WTC11 (cell line): ENCODE data around the gene CXCL5. TPM values are rescaled to one million over a fixed set of nuclear protein-coding genes. Genes with fewer than 3 reads are reported as not detected.

Experiments
- ATAC-seq: fragments of 200-7000 bp; cut with Tn5 transposase; 2 replicates; pipeline ENCODE4 v1.10.0; 2021; ENCODE audit warnings: mild to moderate bottlenecking, moderate library complexity
- CTCF ChIA-PET: fragments of 300-600 bp; sonication (Branson Sonifier 250); formaldehyde crosslinking; loops from one replicate; lab custom pipeline; 2021; ENCODE audit warnings: antibody characterized with exemption; lab: Charles Lee
- POLR2A ChIA-PET: fragments of 350-600 bp; sonication (Branson Sonifier 250); formaldehyde crosslinking; loops from one replicate; lab custom pipeline; 2021; ENCODE audit warnings: antibody characterized with exemption; lab: Charles Lee
- DNase-seq: peaks from one replicate; pipeline ENCODE4 v3.0.0; 2021; ENCODE audit warnings: low spot score
- H3K27ac Mint-ChIP-seq: 2 replicates; pipeline ENCODE4 v1.8.0; 2021; ENCODE audit warnings: mixed read lengths
- H3K27me3 Mint-ChIP-seq: 2 replicates; pipeline ENCODE4 v1.8.0; 2021; ENCODE audit warnings: low read depth, mild to moderate bottlenecking, moderate library complexity, mixed read lengths
- H3K36me3 Mint-ChIP-seq: 2 replicates; pipeline ENCODE4 v1.8.0; 2021; ENCODE audit warnings: mixed read lengths
- H3K4me1 Mint-ChIP-seq: 2 replicates; pipeline ENCODE4 v1.8.0; 2022; ENCODE audit warnings: mixed read lengths
- H3K4me3 Mint-ChIP-seq: 2 replicates; pipeline ENCODE4 v1.8.0; 2021; ENCODE audit warnings: mild to moderate bottlenecking, moderate library complexity, mixed read lengths
- H3K9me3 Mint-ChIP-seq: 2 replicates; pipeline ENCODE4 v1.8.0; 2021; ENCODE audit warnings: mixed read lengths
- AR ChIP-seq: fragments of 250-450 bp; sonication (Bioruptor Pico); IDR thresholded peaks from 2 replicates; pipeline ENCODE4 v1.9.0; 2021; ENCODE audit warnings: mild to moderate bottlenecking
- ATF1 ChIP-seq: sonication (generic); formaldehyde crosslinking; IDR thresholded peaks from 2 replicates; pipeline ENCODE4 v1.8.1; 2023; ENCODE audit warnings: mild to moderate bottlenecking, moderate library complexity, missing genetic modification reagents
- IRF1 ChIP-seq: sonication (generic); formaldehyde crosslinking; IDR thresholded peaks from 2 replicates; pipeline ENCODE4 v1.8.0; 2023; ENCODE audit warnings: missing genetic modification reagents
- KAT7 ChIP-seq: sonication (generic); formaldehyde crosslinking; IDR thresholded peaks from 2 replicates; pipeline ENCODE4 v1.8.1; 2023; ENCODE audit warnings: missing genetic modification reagents, mild to moderate bottlenecking, borderline replicate concordance
- NFATC4 ChIP-seq: fragments of 250-450 bp; sonication (Bioruptor Pico); IDR thresholded peaks from 2 replicates; pipeline ENCODE4 v1.9.0; 2021; ENCODE audit warnings: mild to moderate bottlenecking
- NR3C1 ChIP-seq: sonication (generic); formaldehyde crosslinking; conservative IDR thresholded peaks from 2 replicates; pipeline ENCODE4 v1.8.1; 2023; ENCODE audit warnings: low read depth, mild to moderate bottlenecking, missing genetic modification reagents
- PRDM15 ChIP-seq: sonication (generic); formaldehyde crosslinking; IDR thresholded peaks from 2 replicates; pipeline ENCODE4 v1.8.0; 2022; ENCODE audit warnings: missing genetic modification reagents
- SMAD4 ChIP-seq: sonication (generic); formaldehyde crosslinking; IDR thresholded peaks from 2 replicates; pipeline ENCODE4 v1.8.0; 2022; ENCODE audit warnings: mild to moderate bottlenecking, missing genetic modification reagents
- ZBTB21 ChIP-seq: sonication (generic); formaldehyde crosslinking; IDR thresholded peaks from 2 replicates; pipeline ENCODE4 v1.8.1; 2023; ENCODE audit warnings: mild to moderate bottlenecking, missing genetic modification reagents, borderline replicate concordance
- ZNF263 ChIP-seq: sonication (generic); formaldehyde crosslinking; IDR thresholded peaks from 2 replicates; pipeline ENCODE4 v1.8.1; 2022; ENCODE audit warnings: low read depth, mild to moderate bottlenecking, moderate library complexity, missing genetic modification reagents
- ZNF423 ChIP-seq: fragments of 250-450 bp; sonication (Bioruptor Pico); IDR thresholded peaks from 2 replicates; pipeline ENCODE4 v2.1.2; 2022; ENCODE audit warnings: mild to moderate bottlenecking, moderate library complexity
- total RNA-seq: library from RNA; stranded (reverse); gene quantifications from 3 replicates; pipeline ENCODE4 v1.2.3, GENCODE V29; 2021
- TF ChIP-seq, protein P1 (sequence below): sonication (generic); formaldehyde crosslinking; IDR thresholded peaks from 2 replicates; pipeline ENCODE4 v1.8.0; 2022; ENCODE audit warnings: mild to moderate bottlenecking, missing genetic modification reagents
- TF ChIP-seq, protein P2 (sequence below): fragments of 250-450 bp; sonication (Bioruptor Pico); IDR thresholded peaks from 2 replicates; pipeline ENCODE4 v1.8.0; 2021; ENCODE audit warnings: mild to moderate bottlenecking
- TF ChIP-seq, protein P3 (sequence below): fragments of 250-450 bp; sonication (Bioruptor Pico); IDR thresholded peaks from 2 replicates; pipeline ENCODE4 v2.1.2; 2022; ENCODE audit warnings: mild to moderate bottlenecking, moderate library complexity

Gene CXCL5
- total RNA-seq, 1 experiment from 2014 or later = 3.6 TPM

- POLR2A ChIA-PET = no interaction called here
- TF ChIP-seq, protein P1, sequence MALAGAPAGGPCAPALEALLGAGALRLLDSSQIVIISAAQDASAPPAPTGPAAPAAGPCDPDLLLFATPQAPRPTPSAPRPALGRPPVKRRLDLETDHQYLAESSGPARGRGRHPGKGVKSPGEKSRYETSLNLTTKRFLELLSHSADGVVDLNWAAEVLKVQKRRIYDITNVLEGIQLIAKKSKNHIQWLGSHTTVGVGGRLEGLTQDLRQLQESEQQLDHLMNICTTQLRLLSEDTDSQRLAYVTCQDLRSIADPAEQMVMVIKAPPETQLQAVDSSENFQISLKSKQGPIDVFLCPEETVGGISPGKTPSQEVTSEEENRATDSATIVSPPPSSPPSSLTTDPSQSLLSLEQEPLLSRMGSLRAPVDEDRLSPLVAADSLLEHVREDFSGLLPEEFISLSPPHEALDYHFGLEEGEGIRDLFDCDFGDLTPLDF (CRISPR knock-in tag) = no peak
- TF ChIP-seq KAT7 (CRISPR knock-in tag) = no peak
Observed at GRCh38 chr4:74033739-74034138, 35.3 kb upstream of the CXCL5 start.

GRCh38 chr4:74032064-74032463, 33.6 kb upstream of the CXCL5 start:
- ATAC-seq = no peak
- TF ChIP-seq NFATC4 (CRISPR knock-in tag) = no peak
- no peak for TF ChIP-seq ATF1 (CRISPR knock-in tag)
- TF ChIP-seq IRF1 (CRISPR knock-in tag) = no peak
- no peak for TF ChIP-seq ZNF423 (CRISPR knock-in tag)
- TF ChIP-seq, all 79 proteins: peak for 0

More at GRCh38 chr4:74033739-74034138, 35.3 kb upstream of the CXCL5 start:
- Mint-ChIP-seq H3K4me3 (no peak overlapping the region), H3K4me1 (peaks cover 19% of the 10 kb centered on the region), H3K36me3 (no peaks in the 10 kb centered on the region), H3K9me3 (no peaks in the 10 kb centered on the region), H3K27ac (no peak overlapping the region), H3K27me3 (no peaks in the 10 kb centered on the region)
- DNase-seq (no peak), ATAC-seq (no peak)
- CTCF ChIA-PET = no interaction called here

GRCh38 chr4:74031576-74031975, 33.1 kb upstream of the CXCL5 start:
- Mint-ChIP-seq H3K4me1 (peaks cover 9% of the 10 kb centered on the region; the same call in 1 of the 2 replicates), H3K9me3 (no peaks in the 10 kb centered on the region), H3K36me3 (no peaks in the 10 kb centered on the region)

More at GRCh38 chr4:74032064-74032463, 33.6 kb upstream of the CXCL5 start:
- H3K27ac Mint-ChIP-seq = no peak overlapping the region
- ChIA-PET POLR2A (interaction anchor here (0.5 kb wide), 1 partner anchor 274 kb away, joined by 3 read pairs; no protein-coding TSS in a partner anchor), CTCF (interaction anchor here (1.2 kb wide), 1 partner anchor 33 kb away, joined by 3 read pairs; the partner anchor contains the start of gene CXCL5)
- H3K4me3 Mint-ChIP-seq = no peak overlapping the region
- H3K4me1 Mint-ChIP-seq = peaks cover 12% of the 10 kb centered on the region
- no peak for DNase-seq
- no peaks in the 10 kb centered on the region for H3K27me3 Mint-ChIP-seq
- no peaks in the 10 kb centered on the region for H3K9me3 Mint-ChIP-seq
- H3K36me3 Mint-ChIP-seq = no peaks in the 10 kb centered on the region

More at GRCh38 chr4:74031576-74031975, 33.1 kb upstream of the CXCL5 start:
- ATAC-seq (no peak), DNase-seq (no peak)
- TF ChIP-seq AR (CRISPR knock-in tag) (no peak), NFATC4 (CRISPR knock-in tag) (no peak), ZBTB21 (CRISPR knock-in tag) (no peak), NR3C1 (CRISPR knock-in tag) (no peak), SMAD4 (no peak), ZNF263 (no peak), PRDM15 (no peak)
- TF ChIP-seq, protein P2, sequence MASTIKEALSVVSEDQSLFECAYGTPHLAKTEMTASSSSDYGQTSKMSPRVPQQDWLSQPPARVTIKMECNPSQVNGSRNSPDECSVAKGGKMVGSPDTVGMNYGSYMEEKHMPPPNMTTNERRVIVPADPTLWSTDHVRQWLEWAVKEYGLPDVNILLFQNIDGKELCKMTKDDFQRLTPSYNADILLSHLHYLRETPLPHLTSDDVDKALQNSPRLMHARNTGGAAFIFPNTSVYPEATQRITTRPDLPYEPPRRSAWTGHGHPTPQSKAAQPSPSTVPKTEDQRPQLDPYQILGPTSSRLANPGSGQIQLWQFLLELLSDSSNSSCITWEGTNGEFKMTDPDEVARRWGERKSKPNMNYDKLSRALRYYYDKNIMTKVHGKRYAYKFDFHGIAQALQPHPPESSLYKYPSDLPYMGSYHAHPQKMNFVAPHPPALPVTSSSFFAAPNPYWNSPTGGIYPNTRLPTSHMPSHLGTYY (CRISPR knock-in tag) = no peak
- TF ChIP-seq, protein P3, sequence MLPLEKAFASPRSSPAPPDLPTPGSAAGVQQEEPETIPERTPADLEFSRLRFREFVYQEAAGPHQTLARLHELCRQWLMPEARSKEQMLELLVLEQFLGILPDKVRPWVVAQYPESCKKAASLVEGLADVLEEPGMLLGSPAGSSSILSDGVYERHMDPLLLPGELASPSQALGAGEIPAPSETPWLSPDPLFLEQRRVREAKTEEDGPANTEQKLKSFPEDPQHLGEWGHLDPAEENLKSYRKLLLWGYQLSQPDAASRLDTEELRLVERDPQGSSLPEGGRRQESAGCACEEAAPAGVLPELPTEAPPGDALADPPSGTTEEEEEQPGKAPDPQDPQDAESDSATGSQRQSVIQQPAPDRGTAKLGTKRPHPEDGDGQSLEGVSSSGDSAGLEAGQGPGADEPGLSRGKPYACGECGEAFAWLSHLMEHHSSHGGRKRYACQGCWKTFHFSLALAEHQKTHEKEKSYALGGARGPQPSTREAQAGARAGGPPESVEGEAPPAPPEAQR (CRISPR knock-in tag) = no peak
- TF ChIP-seq, protein P1 (CRISPR knock-in tag) = no peak
- Mint-ChIP-seq H3K27me3 (no peaks in the 10 kb centered on the region), H3K4me3 (no peak overlapping the region), H3K27ac (no peak overlapping the region)
- ChIA-PET CTCF (interaction anchor here (1.2 kb wide), 1 partner anchor 33 kb away, joined by 3 read pairs; the partner anchor contains the start of gene CXCL5), POLR2A (no interaction called here)
